SK-N-SH (cell line): ENCODE data around the gene AFAP1. TPM values are rescaled to one million over a fixed set of nuclear protein-coding genes. Genes with fewer than 3 reads are reported as not detected.

Experiments
- CTCF ChIA-PET: fragments of 300-600, 350-600 bp; formaldehyde crosslinking; extraction: SDS; loops from one replicate; lab custom pipeline; 2021; lab: Yijun Ruan, JAX
- POLR2A ChIA-PET: fragments of 350-600 bp; sonication (Branson Sonifier 250); formaldehyde crosslinking; extraction: SDS; loops from one replicate; lab custom pipeline; 2020; ENCODE audit warnings: antibody characterized with exemption, inconsistent platforms; lab: Yijun Ruan, JAX
- DNase-seq: peaks from one replicate; pipeline ENCODE4 v3.0.0; 2012
- H2AFZ ChIP-seq: fragments of 200-600 bp; sonication (generic); 2 replicates; pipeline ENCODE4 v1.8.1; 2016; ENCODE audit warnings: antibody characterized with exemption, mild to moderate bottlenecking, low read depth
- H3F3A ChIP-seq: fragments of 200-600 bp; sonication (generic); replicated peaks from 2 replicates; pipeline ENCODE3; 2016; ENCODE audit warnings: antibody characterized with exemption, mild to moderate bottlenecking; ENCODE audit not compliant: insufficient read depth
- H3K27ac ChIP-seq, 2 experiments: fragments of 200-500 bp in 1 of 2; fragments of 200-600 bp in 1 of 2; sonication (Bioruptor generic) in 1 of 2; sonication (generic), shearing (Covaris generic) in 1 of 2; 2 replicates each; pipeline versions ENCODE4 v1.5.1 to v1.6.1; 2014 to 2016; ENCODE audit warnings: low read depth in 2 of 2, inconsistent platforms in 1 of 2, low read length in 1 of 2, mild to moderate bottlenecking in 1 of 2, mixed read lengths in 1 of 2
- H3K27me3 ChIP-seq: fragments of 200-600 bp; sonication (generic), shearing (Covaris generic); 2 replicates; pipeline ENCODE4 v1.6.1; 2016; ENCODE audit warnings: mixed run types; ENCODE audit not compliant: insufficient read depth
- H3K36me3 ChIP-seq, 2 experiments: fragments of 200-500 bp in 1 of 2; fragments of 200-600 bp in 1 of 2; sonication (Bioruptor generic) in 1 of 2; sonication (generic) in 1 of 2; replicated peaks in 1 of 2; 2 replicates each; pipeline versions ENCODE3 to v1.5.1; 2014 to 2016; ENCODE audit warnings: low read length in 1 of 2, mild to moderate bottlenecking in 1 of 2; ENCODE audit not compliant: insufficient read depth in 2 of 2, control insufficient read depth in 1 of 2
- H3K4me1 ChIP-seq, 2 experiments: fragments of 200-500 bp in 1 of 2; fragments of 200-600 bp in 1 of 2; sonication (Bioruptor generic) in 1 of 2; sonication (generic), shearing (Covaris generic) in 1 of 2; 2 replicates each; pipeline versions ENCODE4 v1.5.1 to v1.6.1; 2014 to 2016; ENCODE audit warnings: low read depth in 1 of 2, low read length in 1 of 2, mixed run types in 1 of 2; ENCODE audit not compliant: insufficient read depth in 2 of 2, control insufficient read depth in 1 of 2
- H3K4me2 ChIP-seq: fragments of 200-600 bp; sonication (generic), shearing (Covaris generic); 2 replicates; pipeline ENCODE4 v1.6.1; 2017; ENCODE audit warnings: mixed run types
- H3K4me3 ChIP-seq, 2 experiments: fragments of 200-500 bp in 1 of 2; fragments of 200-600 bp in 1 of 2; sonication (Bioruptor generic) in 1 of 2; sonication (generic), shearing (Covaris generic) in 1 of 2; 2 replicates each; pipeline versions ENCODE4 v1.5.1 to v1.8.1; 2014 to 2016; ENCODE audit warnings: low read depth in 2 of 2, inconsistent platforms in 1 of 2, low read length in 1 of 2, mild to moderate bottlenecking in 1 of 2, mixed read lengths in 1 of 2, moderate library complexity in 1 of 2
- H3K79me2 ChIP-seq: fragments of 200-600 bp; sonication (generic); 2 replicates; pipeline ENCODE4 v1.8.1; 2017; ENCODE audit warnings: mild to moderate bottlenecking; ENCODE audit not compliant: insufficient read depth
- H3K9ac ChIP-seq: fragments of 200-600 bp; sonication (generic); 2 replicates; pipeline ENCODE4 v1.6.1; 2017; ENCODE audit warnings: mixed run types
- H3K9me2 ChIP-seq: fragments of 200-600 bp; sonication (generic); 2 replicates; pipeline ENCODE4 v1.6.1; 2017; ENCODE audit warnings: mixed run types
- H3K9me3 ChIP-seq: fragments of 200-600 bp; sonication (generic); 2 replicates; pipeline ENCODE4 v1.6.1; 2017; ENCODE audit warnings: mixed run types, mild to moderate bottlenecking, moderate library complexity
- H4K20me1 ChIP-seq: fragments of 200-600 bp; sonication (generic); 2 replicates; pipeline ENCODE4 v1.6.1; 2017; ENCODE audit warnings: mild to moderate bottlenecking, mixed run types; ENCODE audit not compliant: insufficient read depth
- CHD2 ChIP-seq: fragments of 150-350 bp; IDR thresholded peaks from 2 replicates; pipeline ENCODE4 v1.6.1; 2018; ENCODE audit warnings: low read length; ENCODE audit not compliant: partially characterized antibody
- EP300 ChIP-seq, 2 experiments: IDR thresholded peaks; 2 replicates each; pipeline versions ENCODE4 v1.4.0 to v1.6.1; 2012; ENCODE audit warnings: borderline replicate concordance in 1 of 2, low read depth in 1 of 2, low read length in 1 of 2
- FOXJ3 ChIP-seq: sonication (generic); formaldehyde crosslinking; IDR thresholded peaks from 2 replicates; pipeline ENCODE4 v1.5.1; 2020; ENCODE audit warnings: mild to moderate bottlenecking, missing genetic modification reagents
- FOXM1 ChIP-seq: IDR thresholded peaks from 2 replicates; pipeline ENCODE4 v1.4.0; 2012; ENCODE audit warnings: low read depth, mild to moderate bottlenecking
- GABPA ChIP-seq: IDR thresholded peaks from 2 replicates; pipeline ENCODE4 v1.4.0; 2012; ENCODE audit warnings: low read depth, mild to moderate bottlenecking
- JUND ChIP-seq: IDR thresholded peaks from 2 replicates; pipeline ENCODE4 v1.4.0; 2012
- PBX3 ChIP-seq: IDR thresholded peaks from 2 replicates; pipeline ENCODE4; 2012
- POLR2AphosphoS5 ChIP-seq: IDR thresholded peaks from 2 replicates; pipeline ENCODE4 v1.6.1; 2012; ENCODE audit warnings: low read depth, low read length
- RAD21 ChIP-seq: IDR thresholded peaks from 2 replicates; pipeline ENCODE4 v1.6.1; 2012; ENCODE audit warnings: mild to moderate bottlenecking, low read length
- RFX5 ChIP-seq: IDR thresholded peaks from 2 replicates; pipeline ENCODE4 v1.6.1; 2012; ENCODE audit warnings: mild to moderate bottlenecking, improper control_type of control experiment, low read length
- YY1 ChIP-seq: IDR thresholded peaks from 2 replicates; pipeline ENCODE4 v1.4.0; 2012; ENCODE audit warnings: low read depth, mild to moderate bottlenecking
- WGBS: methylation state at CpG from one replicate; pipeline ENCODE4 v1.1.6; 2017; ENCODE audit warnings: low lambda C conversion rate; 5-methylcytosine and 5-hydroxymethylcytosine counted together
- polyA plus RNA-seq, 3 experiments: library from polyadenylated mRNA; depleted of rRNA; stranded (reverse); fragments of >200 nt; gene quantifications; 2 replicates each; pipeline ENCODE4 v1.2.3, GENCODE V29; 2012
- TF ChIP-seq, protein P1 (sequence below): IDR thresholded peaks from 2 replicates; pipeline ENCODE4 v1.4.0; 2012; ENCODE audit warnings: low read depth
- TF ChIP-seq, protein P2 (sequence below): fragments of 200-600 bp; sonication (generic); IDR thresholded peaks from 2 replicates; pipeline ENCODE4 v1.6.1; 2017; ENCODE audit warnings: antibody characterized with exemption, mild to moderate bottlenecking, moderate library complexity
- TF ChIP-seq, protein P3 (sequence below): IDR thresholded peaks from 2 replicates; pipeline ENCODE4 v1.4.0; 2012; ENCODE audit warnings: low read depth, borderline replicate concordance
- TF ChIP-seq, protein P4 (sequence below): IDR thresholded peaks from 2 replicates; pipeline ENCODE4 v1.4.0; 2012; ENCODE audit warnings: low read depth, borderline replicate concordance

The AFAP1 gene
- polyA plus RNA-seq, 1 of the 3 experiments (the other 2 are of a cell fraction) = 67.9 TPM

GRCh38 chr4:7757501-7758471 is 181.9 kb downstream of the AFAP1 start:
- Histone ChIP-seq H3K79me2 (peaks cover 36% of the 10 kb centered on the region), H4K20me1 (peaks cover 35% of the 10 kb centered on the region), H3K9ac (no peak overlapping the region), H3K4me2 (no peak overlapping the region), H3K4me1 (no peaks in the 10 kb centered on the region; a peak in 1 of 4 replicates), H3K27ac (no peak overlapping the region), H3F3A (peaks cover 18% of the 10 kb centered on the region), H3K9me3 (no peaks in the 10 kb centered on the region), H2AFZ (no peak overlapping the region), H3K4me3 (no peak overlapping the region), H3K9me2 (no peaks in the 10 kb centered on the region), H3K36me3 (peaks cover 46 to 72% of the 10 kb centered on the region in 2 experiments), H3K27me3 (no peaks in the 10 kb centered on the region)
- 93% methylated on average over 17 of the region's 22 CpGs for WGBS
- POLR2A ChIA-PET = no interaction called here
- CTCF ChIA-PET = interaction anchor here (0.9 to 7.4 kb wide), 4 partner anchors 12 to 606 kb away, joined by 3 to 135 read pairs (median 10); no protein-coding TSS in a partner anchor
- TF ChIP-seq EP300 (IDR thresholded peaks at IDR 0.05; ENCODE audit: borderline replicate concordance in 1 of 2, low read depth in 1 of 2, low read length in 1 of 2) = no peak
- TF ChIP-seq PBX3 = no peak
- TF ChIP-seq, protein P1, sequence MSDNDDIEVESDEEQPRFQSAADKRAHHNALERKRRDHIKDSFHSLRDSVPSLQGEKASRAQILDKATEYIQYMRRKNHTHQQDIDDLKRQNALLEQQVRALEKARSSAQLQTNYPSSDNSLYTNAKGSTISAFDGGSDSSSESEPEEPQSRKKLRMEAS = no peak
- TF ChIP-seq, protein P2, sequence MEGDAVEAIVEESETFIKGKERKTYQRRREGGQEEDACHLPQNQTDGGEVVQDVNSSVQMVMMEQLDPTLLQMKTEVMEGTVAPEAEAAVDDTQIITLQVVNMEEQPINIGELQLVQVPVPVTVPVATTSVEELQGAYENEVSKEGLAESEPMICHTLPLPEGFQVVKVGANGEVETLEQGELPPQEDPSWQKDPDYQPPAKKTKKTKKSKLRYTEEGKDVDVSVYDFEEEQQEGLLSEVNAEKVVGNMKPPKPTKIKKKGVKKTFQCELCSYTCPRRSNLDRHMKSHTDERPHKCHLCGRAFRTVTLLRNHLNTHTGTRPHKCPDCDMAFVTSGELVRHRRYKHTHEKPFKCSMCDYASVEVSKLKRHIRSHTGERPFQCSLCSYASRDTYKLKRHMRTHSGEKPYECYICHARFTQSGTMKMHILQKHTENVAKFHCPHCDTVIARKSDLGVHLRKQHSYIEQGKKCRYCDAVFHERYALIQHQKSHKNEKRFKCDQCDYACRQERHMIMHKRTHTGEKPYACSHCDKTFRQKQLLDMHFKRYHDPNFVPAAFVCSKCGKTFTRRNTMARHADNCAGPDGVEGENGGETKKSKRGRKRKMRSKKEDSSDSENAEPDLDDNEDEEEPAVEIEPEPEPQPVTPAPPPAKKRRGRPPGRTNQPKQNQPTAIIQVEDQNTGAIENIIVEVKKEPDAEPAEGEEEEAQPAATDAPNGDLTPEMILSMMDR = no peak
- no peak for TF ChIP-seq CHD2
- TF ChIP-seq GABPA = no peak
- no peak for TF ChIP-seq JUND
- no peak for TF ChIP-seq YY1
- no peak for TF ChIP-seq RFX5
- TF ChIP-seq RAD21 = no peak
- TF ChIP-seq, protein P3, sequence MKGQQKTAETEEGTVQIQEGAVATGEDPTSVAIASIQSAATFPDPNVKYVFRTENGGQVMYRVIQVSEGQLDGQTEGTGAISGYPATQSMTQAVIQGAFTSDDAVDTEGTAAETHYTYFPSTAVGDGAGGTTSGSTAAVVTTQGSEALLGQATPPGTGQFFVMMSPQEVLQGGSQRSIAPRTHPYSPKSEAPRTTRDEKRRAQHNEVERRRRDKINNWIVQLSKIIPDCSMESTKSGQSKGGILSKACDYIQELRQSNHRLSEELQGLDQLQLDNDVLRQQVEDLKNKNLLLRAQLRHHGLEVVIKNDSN = no peak
- TF ChIP-seq POLR2AphosphoS5 = no peak
- no peak for TF ChIP-seq FOXJ3
- TF ChIP-seq, protein P4, sequence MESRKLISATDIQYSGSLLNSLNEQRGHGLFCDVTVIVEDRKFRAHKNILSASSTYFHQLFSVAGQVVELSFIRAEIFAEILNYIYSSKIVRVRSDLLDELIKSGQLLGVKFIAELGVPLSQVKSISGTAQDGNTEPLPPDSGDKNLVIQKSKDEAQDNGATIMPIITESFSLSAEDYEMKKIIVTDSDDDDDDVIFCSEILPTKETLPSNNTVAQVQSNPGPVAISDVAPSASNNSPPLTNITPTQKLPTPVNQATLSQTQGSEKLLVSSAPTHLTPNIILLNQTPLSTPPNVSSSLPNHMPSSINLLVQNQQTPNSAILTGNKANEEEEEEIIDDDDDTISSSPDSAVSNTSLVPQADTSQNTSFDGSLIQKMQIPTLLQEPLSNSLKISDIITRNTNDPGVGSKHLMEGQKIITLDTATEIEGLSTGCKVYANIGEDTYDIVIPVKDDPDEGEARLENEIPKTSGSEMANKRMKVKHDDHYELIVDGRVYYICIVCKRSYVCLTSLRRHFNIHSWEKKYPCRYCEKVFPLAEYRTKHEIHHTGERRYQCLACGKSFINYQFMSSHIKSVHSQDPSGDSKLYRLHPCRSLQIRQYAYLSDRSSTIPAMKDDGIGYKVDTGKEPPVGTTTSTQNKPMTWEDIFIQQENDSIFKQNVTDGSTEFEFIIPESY = no peak
- TF ChIP-seq FOXM1 = no peak
- DNase-seq = no peak
